Fibroblast of gingiva (primary cell): ENCODE results near the gene TRIM3.

Experiments
- DNase-seq: peaks from one replicate; pipeline ENCODE4 v3.0.0-alpha.2; 2011; ENCODE audit warnings: low read depth

Gene TRIM3

DNA sequence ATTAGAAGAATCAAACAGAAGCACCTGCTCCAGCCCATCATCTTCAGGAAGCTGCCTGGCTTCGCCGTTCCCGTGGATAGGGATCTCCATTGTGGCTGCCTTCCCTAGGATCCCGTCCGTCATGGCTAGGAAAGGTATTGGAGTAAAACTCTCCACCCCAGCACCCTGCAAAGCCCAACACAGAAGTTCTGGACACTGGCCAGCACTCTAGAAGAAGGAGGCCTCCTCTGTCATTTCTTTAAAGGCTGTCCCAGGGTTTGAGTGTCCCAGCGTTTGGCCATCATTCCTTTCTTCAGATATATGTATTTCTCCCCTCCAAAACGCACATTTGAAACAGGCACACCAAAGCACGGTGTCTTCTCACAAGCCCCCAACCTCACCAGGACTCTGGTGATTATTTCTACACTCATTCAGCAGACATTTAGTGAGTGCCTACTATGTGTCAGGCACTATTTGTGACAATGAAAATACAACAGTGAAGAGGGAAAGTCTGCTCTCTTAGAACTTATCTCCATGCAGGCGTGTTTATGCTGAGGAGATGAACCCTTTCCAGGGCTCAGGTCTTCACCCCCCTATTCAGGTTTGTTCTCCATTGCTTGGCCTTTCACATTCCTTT is 6.7 kb upstream of the TRIM3 start:
- DNase-seq, result no peak

DNA sequence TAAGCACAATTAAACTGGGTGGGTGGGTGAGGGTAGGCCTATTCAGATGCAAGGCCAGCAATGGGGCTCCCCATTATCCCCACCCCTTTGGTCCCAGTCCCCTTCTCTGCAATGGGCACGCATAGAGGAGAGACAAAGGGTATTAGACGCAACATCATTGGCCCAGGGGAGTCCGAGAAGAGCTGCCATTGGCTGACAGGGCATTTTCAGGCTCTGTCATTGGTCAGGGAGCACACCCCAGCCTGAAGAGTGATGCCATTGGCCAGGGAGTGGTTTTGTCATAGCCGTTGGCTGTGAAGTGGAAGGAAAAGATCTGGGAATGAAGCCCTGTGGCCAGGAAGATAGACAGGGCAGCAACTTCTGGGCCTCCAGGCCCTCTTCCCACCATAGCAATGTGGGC is 2.8 kb upstream of the TRIM3 start:
- no peak for DNase-seq

DNA sequence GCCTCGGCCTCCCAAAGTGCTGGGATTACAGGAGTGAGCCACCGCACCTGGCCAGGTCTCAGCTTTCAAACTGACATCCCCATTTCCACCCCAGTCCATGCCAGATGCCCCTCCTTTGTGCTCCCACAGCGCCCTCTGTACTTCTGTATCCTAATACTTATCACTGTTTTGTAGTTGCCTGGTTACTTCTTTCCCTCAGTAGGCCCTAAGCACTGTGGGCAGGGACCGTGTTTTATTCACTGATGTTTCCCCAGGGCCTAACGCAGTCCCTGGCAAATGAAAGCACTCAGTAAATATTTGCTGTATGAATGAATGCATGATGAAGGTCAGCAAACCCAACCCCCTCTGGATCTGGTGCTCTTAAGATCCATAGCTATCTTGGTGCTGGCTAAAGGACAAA is 2.2 kb upstream of the TRIM3 start:
- DNase-seq, result peak; percentile 6

DNA sequence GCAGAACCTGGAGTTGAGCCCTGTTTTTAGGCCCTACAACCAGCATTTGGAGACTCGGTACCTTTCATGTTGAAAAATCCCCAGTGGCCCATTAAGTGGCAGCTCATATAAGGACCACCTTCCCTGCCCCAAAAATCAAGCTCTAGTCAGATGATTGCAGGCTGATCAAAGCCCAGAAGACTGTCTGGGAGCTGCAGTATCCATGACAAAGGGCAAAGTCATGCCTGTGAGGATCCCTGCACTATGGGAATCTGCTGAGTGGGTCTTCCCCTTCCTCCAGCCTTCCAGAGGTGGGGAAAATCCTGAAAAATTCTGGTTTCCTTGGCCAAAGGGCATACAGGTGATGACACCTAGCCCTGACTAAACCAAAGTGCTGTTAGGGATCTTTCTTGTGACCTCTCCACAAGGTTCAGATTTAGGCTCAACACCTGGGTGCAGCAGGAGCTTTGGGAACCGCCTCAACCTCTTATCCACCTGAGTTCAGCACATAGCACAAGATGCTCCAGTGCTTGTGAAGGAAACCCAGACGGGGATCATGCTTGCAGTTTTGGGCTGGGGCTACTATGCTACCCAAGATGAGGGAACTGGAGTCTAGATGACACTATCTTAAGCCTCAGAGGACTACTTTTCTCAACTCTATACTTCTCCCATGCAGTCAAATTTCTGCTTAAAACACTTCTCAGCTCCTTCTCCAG is 1.2 kb upstream of the TRIM3 start:
- no peak for DNase-seq

DNA sequence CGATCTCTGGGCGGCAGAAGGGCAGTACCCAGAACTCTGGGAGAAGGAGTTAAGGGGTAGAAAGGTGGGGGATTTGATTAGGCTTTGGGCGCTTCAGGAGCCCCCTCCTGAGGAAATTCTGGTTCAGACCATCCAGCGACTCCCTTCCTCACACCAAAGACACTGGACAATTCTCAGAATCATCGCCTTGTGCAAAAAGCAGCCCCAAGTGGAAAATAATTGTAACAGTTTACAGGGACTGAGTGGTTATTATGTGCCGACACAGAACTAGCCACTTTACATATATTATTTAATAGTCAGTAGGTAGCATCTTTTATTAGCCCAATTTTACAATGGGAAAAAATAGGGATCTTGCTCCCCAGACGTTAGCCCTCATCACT is 662 bp upstream of the TRIM3 start:
- DNase-seq, result no peak

DNA sequence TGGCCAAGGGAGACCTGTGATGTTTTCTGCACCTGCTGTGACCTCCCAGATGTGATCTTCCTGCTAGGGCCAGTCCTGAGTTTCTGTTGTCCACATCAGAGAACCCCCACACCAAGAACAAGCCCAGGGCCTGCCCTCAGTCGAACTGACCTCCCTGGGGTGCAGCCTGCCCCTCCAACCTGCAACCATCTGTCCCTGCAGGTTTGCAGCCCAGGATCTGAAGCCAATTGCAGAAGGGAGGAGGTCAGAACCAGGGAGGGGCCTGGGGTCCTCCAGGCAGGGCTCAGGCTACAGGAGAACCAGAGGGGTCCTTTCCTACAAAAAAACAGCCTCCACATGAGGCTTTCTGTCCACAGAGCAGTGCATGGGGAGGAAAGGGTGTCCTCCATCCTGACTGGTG is 807 bp downstream of the TRIM3 start:
- DNase-seq, result no peak

DNA sequence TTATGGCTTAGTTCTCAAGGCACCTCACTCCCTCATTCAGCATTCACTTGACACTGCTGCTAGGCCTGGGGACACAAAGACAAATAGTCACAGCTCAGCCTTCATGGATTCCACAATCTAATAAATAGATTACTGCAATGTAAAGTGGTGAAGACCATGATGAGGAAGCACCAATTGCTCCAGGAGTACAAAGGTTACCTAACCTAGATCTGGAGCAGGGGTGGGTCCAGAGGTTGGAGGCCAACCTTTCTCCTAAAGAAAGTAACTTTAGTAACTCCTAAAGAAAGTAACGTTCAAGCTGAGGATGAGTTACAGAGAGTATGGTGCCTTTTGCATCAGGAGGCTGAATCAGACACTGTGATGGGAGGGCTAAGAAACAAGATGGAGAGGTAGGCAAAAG is 4.1 kb downstream of the TRIM3 start:
- no peak for DNase-seq

DNA sequence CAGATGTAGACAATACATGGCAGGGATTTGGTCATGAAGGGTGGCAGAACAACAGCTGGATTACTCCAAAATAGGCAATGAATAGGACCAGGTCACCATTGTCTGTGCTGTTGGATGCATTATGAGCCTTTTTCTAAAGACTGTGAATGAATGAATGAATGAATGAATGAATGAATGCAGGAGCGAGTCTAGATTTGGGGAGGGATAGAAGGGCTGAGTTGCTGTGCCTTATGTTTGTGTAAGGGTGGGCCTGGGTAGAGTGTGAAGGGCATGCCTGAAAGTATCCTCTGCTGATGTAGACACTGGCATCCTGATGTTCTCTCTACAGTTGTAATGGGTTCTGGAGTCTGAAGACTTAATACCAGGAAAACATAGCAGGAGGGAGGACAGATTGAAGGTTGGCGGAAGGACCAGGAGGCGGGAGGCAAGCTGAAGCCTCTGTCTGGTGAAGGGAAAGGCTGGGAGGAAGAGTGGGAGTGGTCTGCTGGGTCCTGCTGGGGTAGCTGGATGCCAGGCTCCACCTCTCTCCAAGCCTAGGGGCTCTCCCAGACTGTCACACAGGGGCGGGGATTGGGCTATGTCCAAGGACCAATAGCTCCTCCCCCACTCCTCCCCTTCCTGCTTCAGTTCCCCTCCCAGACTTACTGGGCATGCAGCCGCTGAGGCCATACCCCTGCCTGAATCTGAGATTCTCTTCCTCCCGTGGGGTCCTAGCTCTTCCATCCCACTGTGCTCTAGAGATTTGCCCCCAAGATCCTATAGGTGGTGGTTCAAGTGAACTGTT is 4.8 kb downstream of the TRIM3 start:
- DNase-seq, result peak; percentile 72

DNA sequence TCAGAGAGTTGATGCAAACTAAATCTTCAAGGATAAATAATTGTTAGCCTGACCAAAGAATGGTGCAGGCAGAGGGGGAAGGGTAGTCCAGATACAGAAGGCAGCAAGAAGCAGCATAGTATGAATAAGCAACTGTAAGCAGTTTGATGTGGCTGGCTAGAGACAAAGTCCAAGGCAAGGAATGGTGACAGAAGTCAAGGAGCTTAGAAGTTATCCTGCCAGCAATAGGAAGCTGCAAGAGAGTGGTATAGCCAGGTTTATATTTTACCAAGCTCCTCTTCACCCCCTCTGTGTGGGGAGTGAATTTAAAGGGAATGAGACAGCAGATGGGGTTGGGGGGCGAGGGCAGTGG is 14.7 kb downstream of the TRIM3 start:
- DNase-seq, result no peak

DNA sequence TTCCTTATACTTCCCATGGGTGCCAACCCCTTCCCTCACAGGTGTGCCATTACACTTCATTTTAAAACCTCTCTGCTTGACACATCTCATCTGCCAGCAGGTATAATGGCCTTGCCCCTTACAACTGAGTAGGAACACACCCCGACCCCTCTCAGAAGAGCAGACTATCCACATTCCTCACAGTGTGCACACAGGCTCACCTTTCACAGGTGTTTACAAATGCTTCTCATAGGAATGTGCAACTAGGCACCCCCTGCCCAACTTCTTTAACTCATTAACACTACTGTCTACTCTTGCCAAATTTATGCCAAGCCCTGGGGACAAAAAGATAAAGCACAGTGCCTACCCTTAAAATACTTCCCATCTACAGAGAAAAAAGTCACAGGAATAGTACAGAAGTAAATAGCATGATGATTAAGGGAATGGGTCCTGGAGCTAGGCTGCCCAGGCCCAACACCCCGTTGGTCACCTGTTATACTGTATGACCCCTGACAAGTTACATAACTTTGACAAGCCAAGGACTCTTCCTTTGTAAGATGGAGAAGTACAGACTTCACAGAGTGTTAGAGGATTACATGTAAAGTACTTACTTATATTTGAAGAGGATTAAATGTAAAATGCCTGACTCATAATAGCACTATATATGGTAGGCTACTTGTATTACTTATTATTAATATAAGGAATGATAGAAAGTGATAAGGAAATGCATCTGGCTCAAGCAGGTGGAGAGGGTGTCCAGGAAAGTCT is 15.2 kb downstream of the TRIM3 start:
- DNase-seq, result no peak

DNA sequence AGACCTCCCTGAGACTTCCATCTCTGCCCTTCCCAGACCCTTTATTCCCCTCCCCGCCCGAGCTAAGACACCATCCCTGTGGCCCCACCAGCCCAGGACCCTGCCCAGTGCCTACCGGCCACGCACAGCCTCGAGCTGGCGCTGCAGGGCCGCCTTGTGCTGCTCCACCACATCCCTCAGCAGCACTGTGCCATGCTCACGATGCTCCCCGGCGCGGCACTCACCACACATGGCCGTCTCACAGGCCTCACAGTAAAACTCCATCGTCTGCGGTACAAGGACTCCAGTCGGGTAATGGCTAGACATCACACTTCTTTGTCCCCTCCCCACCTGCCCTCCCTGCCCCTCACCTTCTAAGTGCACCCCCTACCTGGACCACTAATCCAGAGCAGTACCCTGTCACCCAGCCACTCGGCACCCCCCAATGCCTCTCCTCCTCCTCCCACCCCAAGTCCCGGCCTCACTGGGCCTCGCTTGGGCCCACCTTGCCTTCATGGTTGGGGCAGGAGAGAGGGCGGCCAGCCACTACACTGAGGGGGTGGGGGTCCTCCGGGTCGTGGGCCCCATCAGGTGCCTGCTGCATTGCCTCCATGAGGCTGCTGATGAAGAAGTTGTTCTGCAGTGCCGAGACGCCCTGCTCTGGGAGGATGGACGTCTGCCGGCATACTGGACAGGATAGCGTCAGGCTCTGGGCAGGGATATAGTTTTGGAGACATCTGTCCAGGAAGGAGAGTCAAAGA is 16.0 kb downstream of the TRIM3 start:
- DNase-seq, result no peak

DNA sequence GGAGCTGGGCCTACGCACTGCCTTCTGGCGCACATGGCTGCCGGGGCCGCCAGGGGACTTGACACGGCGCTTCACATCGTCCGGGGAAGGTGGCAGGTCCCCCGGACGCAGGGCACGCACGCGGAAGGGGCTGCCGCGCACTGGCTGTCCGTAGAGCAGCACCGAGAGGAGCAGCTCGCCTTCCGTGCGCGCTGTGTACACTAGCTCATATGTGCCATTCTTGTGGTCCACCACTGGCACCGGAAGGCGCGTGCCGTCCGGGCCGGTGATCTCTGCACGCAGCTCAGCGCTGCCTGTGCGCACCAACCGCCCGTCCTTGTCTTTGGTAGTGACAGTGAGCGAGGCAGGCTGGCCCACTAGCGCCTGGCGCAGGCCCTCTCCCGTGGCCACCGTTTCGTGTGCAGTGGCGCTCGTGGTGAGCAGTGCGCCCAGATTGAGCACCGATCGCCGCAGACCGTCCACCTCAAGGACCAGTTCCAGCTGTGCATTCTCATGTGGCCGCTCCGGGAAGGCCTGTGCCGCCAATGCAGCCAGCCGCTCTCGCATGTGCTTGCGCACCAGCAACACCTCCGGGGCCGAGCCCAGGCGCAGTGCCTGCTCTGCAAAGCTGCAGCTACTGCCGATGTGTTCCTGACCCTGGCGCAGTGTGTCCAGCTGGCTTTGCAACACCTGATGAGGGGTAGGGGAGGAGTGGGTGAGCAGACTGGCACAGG is 17.2 kb downstream of the TRIM3 start:
- no peak for DNase-seq

DNA sequence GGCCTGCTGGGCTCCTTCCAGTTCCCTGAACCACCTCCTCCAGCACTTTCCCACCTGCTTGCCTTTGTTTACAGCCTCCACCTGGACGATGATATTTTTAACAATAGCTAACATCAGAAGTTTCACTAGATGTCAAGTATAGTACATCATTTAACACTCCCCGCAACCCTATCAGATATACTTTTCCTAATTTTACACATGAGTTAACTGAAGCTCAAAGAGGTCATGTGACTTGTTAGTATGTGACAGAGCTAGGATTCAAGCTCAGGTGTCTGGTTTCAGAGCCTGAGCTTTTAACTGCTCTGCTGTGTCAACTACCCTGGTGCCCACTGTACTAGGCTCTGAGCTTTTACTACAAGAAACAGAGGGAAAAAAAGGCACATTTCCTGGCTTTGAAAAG is 18.7 kb downstream of the TRIM3 start:
- DNase-seq, result no peak

DNA sequence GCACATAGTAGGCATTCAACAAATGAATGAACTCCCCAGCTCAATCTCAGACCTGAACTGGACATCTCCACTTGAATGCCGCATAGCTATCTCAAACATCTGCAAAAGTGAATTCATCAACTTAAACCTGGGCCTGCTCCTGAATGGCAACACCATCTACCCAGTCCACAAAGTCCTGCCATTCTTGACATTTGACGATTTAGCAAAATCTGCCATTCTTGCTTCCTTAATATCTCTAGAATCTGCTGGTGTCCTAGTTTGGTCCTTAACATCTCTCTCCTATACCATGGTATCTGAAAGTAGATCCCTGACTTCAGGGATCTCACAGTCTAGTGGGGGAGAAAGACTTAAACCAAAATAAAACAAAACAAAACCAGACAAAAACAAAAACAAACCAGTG is 20.6 kb downstream of the TRIM3 start:
- DNase-seq, result no peak

DNA sequence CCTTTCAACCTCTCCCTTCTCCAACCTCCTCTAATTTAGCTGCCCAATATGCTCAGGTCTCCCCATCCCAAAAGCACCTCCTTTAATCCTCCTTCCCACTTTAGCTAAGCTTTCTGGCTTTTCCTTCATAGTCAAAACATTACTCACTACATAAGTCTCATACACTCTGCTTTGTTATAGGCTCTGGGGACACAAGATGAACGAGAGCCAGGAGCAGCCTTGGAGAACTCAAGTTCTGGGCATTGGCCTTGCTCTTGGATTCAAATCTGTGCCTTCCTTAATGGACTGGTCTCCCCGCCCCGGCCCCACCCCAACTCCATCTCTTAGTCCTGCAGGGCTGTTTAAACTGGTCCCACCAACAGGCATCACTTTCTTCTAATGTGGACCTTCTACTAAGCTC is 21.5 kb downstream of the TRIM3 start:
- DNase-seq, result peak; percentile 8

DNA sequence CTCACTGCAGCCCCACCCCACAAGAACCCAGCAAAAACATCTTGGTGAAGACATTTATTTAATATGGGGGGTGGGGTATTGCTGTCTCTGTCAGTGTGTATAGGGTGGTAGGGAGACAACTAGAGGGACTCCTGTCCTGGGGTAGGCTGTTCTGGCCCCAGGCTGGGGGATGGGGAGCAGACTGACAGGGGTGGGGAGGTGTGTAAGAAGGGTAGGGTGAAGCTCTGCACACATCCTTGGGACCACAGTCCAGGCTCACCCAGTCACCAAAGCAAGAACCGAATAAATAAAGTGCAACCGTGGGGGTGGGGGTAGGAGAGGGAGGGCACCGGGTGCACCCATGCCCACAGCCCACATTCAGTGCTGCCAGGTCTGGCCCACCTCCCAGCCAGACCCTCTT is 25.2 kb downstream of the TRIM3 start:
- DNase-seq, result no peak

DNA sequence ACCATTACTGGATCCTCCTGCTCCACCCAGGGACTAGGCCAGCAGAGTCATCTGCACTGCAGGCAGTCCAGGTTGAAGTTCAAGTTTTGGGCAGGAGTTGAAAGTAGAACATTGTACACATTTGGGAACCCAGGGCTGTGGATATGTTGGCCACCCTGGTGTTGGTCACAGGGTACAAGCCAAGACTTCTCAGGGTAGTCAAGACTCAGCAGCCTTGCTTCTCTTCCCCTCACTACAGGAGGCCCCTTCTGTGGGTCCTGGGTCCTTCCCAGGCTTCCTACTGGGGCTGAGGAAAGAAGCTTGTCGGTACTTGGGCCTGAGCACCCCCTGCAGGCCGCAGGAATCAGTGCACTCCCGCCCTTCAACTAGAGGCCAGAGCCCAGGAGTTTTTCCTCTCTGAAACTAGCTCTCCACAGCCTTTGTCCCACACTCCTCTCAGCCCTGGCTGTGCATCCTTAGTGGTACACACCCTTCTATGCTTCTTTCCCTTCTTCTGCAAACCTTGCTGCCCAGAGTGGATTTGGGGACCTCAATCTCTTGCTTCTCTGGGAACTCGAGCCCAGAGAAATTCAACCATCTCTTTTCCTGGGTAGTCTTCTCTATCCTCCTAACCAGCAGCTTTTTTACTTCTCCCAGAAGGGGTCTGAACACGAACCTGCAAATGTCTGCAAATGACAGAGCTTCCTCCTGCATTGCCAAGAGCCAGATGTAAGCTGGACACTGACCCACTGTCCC is 30.3 kb downstream of the TRIM3 start:
- DNase-seq, result peak; percentile 47

DNA sequence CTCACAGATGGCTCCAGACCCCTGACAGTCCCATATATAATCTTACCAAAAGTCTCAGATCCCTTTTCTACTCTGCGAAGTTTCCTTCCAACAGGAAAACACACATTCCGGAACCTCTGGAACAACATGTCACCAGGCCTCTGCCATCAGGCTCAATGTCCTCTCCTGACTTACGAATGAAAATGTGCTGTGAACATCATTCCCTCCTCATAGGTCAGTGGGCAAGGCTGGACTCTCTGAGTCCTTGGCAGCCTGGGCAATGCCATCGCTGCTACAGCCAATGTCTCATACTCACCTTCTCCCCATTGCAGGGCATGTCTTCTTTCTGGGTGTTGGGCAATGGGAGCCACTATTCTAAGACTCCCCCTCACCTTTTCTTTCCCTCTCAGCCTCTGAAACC is 31.3 kb downstream of the TRIM3 start:
- no peak for DNase-seq

DNA sequence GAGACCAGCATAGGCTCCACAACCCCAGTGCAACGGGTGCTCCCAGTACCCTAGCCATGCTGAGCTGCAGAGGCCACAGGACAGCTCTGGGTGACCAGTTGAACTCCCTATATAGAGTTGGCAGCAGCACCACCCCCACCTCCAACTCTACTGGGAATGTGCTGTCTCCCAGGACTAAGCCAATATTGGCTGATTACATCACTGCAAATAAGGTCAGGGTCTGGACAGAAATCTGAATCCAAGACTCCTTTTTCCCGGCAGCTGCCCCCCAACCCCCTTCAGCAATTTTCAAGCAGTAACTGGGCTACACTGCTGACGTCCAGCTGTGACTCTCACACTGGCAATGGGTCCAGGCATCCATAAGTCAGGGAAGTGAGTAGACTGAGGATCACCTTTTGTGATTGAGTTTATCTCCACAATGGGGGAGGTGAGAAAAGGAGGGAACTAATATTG is 32.8 kb downstream of the TRIM3 start, which contains the start of gene HPX:
TSS of gene HPX (minus strand) at position 82 of the 453 bp plus-strand sequence. CDS start at position 58, 24 bp downstream.
- DNase-seq, result no peak

DNA sequence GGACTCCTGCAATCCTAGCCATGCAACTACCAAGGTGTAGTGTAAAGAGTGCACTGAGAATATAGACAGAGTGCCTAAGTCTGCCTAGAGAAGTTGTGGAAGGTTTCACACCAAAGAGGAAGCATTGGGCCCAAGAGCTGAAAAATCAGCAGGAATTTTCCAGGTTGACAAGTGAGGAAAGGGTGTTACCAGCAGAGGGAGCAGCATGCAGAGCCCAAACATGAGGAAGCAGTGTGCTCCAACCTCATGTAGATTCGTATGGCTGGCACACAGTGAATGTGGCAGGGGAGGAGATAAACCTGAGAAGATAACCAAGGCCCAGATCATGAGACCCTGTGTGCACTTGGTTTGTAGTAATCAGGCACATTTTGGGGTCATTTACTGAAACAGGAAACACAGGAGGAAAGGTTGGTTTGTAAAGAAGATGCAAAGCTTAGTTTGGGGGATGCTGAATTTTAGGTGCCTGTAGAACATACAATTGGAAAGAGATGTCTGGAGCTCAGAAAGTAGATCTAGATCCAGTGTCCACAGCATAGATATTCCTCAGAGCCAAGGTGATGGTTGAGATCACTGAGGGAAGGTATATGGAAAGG is 34.7 kb downstream of the TRIM3 start:
- peak; percentile 44 for DNase-seq
